GM12892 (cell line): Measurements from ENCODE around the gene C15orf61.

Source experiments
- POLR2A ChIP-seq: IDR thresholded peaks from 2 replicates; pipeline ENCODE4 v1.6.1; 2011; ENCODE audit warnings: low read depth, low read length, control low read depth
- POLR2AphosphoS5 ChIP-seq: IDR thresholded peaks from 2 replicates; pipeline ENCODE4 v1.6.1; 2011; ENCODE audit warnings: low read depth, low read length, control low read depth

DNA sequence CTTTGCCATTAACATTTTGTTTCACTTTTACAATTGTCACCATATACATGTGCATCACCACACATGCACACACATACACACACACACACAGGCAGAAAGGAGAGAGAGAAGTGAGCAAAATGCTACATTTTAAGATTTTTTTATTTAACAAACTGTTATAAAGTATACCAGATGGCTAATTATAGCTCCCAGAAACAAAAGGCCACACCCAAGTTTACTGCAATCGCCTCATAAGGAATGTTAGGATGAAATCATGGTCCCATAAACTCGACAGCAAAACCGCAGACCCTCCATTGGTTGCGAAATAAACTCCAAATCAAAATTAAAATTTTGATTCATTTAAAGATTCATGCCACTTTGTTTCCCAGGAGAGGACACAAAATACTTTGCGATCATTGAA is 16.1 kb upstream of the C15orf61 start:
- TF ChIP-seq POLR2A (no peak), POLR2AphosphoS5 (no peak)
